ENCODE results near the gene LYSMD3. TPM values are rescaled to one million over a fixed set of nuclear protein-coding genes. Genes with fewer than 3 reads are reported as not detected.

The LYSMD3 gene
- total and polyA plus RNA-seq, 9 of the 15 experiments (the other 6 are each of a cell fraction or from before 2014, with no cell fraction given) = 9.5 to 42.3 (median 20.7) TPM

DNA sequence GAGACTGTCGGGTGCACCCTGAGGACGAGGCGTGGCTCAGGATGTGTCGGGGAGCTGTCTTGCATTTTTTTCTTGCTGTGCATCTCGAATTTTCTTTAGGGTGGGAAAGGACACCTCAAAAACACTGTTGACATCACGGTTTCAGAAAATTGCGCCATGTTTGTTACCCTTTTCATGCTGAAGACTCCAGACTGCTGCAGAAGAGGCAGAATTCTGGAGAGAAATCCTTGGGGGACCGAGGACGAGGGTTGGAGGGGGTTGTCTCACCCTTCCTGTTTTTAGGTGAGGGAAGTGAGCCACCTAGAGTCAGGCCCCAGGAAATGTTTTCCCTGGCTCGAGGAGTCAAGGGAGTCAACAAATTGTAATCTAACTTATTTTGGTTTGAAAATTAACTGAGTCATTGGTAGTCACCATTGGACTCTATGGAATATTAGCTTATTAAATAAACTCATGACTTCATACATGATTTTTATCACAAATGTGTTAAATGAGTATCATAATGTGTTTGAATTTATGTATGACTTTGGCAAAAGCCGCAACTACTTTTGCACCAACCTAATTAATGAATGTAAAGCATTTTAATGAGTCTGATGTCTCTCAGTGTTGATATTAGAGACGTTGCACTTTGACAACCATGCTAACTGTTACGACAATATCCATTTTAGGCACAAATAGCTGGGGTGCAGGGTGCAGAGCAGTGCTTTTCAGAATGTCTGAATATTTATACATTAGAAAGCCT, 724 bp upstream of the LYSMD3 start (continued):
- TF ChIP-seq YY1 (IDR thresholded peaks at IDR 0.05; ENCODE audit: borderline replicate concordance in 1 of 3, control insufficient read depth in 1 of 3, extremely low read depth in 1 of 3, insufficient read depth in 3 of 3, insufficient read length in 1 of 3, insufficient replicate concordance in 2 of 3, low read depth in 1 of 3, low read length in 2 of 3) = no peak
- TF ChIP-seq PURB (CRISPR knock-in tag; IDR thresholded peaks at IDR 0.05; ENCODE audit: low read depth) = no peak
- peak; percentile 72 to 74 for TF ChIP-seq RAD21 (CRISPR knock-in tag; conservative IDR thresholded peaks at IDR 0.05 in 1 of 2, IDR thresholded peaks at IDR 0.05 in 1 of 2)
- TF ChIP-seq ZNF584 (CRISPR knock-in tag; IDR thresholded peaks at IDR 0.05; ENCODE audit: low read depth) = no peak
- TF ChIP-seq SETDB1 (IDR thresholded peaks at IDR 0.05; ENCODE audit: low read length) = no peak
- TF ChIP-seq ZNF41 (CRISPR knock-in tag; conservative IDR thresholded peaks at IDR 0.05) = no peak
- TF ChIP-seq, protein P1, sequence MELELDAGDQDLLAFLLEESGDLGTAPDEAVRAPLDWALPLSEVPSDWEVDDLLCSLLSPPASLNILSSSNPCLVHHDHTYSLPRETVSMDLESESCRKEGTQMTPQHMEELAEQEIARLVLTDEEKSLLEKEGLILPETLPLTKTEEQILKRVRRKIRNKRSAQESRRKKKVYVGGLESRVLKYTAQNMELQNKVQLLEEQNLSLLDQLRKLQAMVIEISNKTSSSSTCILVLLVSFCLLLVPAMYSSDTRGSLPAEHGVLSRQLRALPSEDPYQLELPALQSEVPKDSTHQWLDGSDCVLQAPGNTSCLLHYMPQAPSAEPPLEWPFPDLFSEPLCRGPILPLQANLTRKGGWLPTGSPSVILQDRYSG (tag; conservative IDR thresholded peaks at IDR 0.05; ENCODE audit: low read depth) = no peak
- TF ChIP-seq MBD2 (IDR thresholded peaks at IDR 0.05; ENCODE audit: borderline replicate concordance, low read depth) = no peak
- no peak for TF ChIP-seq HDAC6 (IDR thresholded peaks at IDR 0.05; ENCODE audit: low read depth, low read length)
- TF ChIP-seq ZC3H4 (CRISPR knock-in tag; IDR thresholded peaks at IDR 0.05; ENCODE audit: borderline replicate concordance) = no peak
- no peak for TF ChIP-seq ZNF79 (CRISPR knock-in tag; IDR thresholded peaks at IDR 0.05; ENCODE audit: low read depth)
- no peak for TF ChIP-seq ATF1 (CRISPR knock-in tag; IDR thresholded peaks at IDR 0.05)
- no peak for TF ChIP-seq ATF1 (tag; IDR thresholded peaks at IDR 0.05)
- TF ChIP-seq HDAC2 (IDR thresholded peaks at IDR 0.05) = peak; percentile 14; the same call in 1 of the 2 replicates
- TF ChIP-seq COPS2 (conservative IDR thresholded peaks at IDR 0.05) = no peak
- TF ChIP-seq, protein P2, sequence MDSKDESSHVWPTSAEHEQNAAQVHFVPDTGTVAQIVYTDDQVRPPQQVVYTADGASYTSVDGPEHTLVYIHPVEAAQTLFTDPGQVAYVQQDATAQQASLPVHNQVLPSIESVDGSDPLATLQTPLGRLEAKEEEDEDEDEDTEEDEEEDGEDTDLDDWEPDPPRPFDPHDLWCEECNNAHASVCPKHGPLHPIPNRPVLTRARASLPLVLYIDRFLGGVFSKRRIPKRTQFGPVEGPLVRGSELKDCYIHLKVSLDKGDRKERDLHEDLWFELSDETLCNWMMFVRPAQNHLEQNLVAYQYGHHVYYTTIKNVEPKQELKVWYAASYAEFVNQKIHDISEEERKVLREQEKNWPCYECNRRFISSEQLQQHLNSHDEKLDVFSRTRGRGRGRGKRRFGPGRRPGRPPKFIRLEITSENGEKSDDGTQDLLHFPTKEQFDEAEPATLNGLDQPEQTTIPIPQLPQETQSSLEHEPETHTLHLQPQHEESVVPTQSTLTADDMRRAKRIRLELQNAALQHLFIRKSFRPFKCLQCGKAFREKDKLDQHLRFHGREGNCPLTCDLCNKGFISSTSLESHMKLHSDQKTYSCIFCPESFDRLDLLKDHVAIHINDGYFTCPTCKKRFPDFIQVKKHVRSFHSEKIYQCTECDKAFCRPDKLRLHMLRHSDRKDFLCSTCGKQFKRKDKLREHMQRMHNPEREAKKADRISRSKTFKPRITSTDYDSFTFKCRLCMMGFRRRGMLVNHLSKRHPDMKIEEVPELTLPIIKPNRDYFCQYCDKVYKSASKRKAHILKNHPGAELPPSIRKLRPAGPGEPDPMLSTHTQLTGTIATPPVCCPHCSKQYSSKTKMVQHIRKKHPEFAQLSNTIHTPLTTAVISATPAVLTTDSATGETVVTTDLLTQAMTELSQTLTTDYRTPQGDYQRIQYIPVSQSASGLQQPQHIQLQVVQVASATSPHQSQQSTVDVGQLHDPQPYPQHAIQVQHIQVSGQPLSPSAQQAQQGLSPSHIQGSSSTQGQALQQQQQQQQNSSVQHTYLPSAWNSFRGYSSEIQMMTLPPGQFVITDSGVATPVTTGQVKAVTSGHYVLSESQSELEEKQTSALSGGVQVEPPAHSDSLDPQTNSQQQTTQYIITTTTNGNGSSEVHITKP (IDR thresholded peaks at IDR 0.05; ENCODE audit: partially characterized antibody) = no peak
- TF ChIP-seq SP1 (CRISPR knock-in tag; IDR thresholded peaks at IDR 0.05) = peak; percentile 11; the same call in 1 of the 2 replicates
- 0 out of 2 replicates have a peak, but pooled peaks have one; percentile 17 for TF ChIP-seq POLR2AphosphoS5 (IDR thresholded peaks at IDR 0.05; ENCODE audit: control insufficient read depth, insufficient read depth, low read depth, low read length)
- TF ChIP-seq NKRF (IDR thresholded peaks at IDR 0.05; ENCODE audit: borderline replicate concordance) = peak; percentile 16; the same call in 1 of the 2 replicates
- no peak for TF ChIP-seq ZNF583 (CRISPR knock-in tag; IDR thresholded peaks at IDR 0.05)
- TF ChIP-seq RCOR1 (IDR thresholded peaks at IDR 0.05; ENCODE audit: borderline replicate concordance in 1 of 2, low read depth in 2 of 2, low read length in 2 of 2) = 0 out of 4 replicates have a peak, but pooled peaks of 1 of the 2 experiments have one; percentile 4

Data from K562 (cell line).